ENCODE data around the gene ITPA. TPM values are rescaled to one million over a fixed set of nuclear protein-coding genes. Genes with fewer than 3 reads are reported as not detected.

The ITPA gene
- 57.6 and 63.1 TPM in 2 replicates for total RNA-seq

GRCh38 chr20:3209257-3209945 is at the start of gene ITPA:
TSS of gene ITPA (plus strand) at chr20:3209498. CDS start at chr20:3209552, 54 bp downstream.

GRCh38 chr20:3172933-3173609 is 36.2 kb upstream of the ITPA start, which contains the start of gene LZTS3:
TSS of gene LZTS3 (minus strand) at chr20:3173549. CDS start at chr20:3167163, 6,386 bp downstream.

GRCh38 chr20:3204124-3204794 is 5.0 kb upstream of the ITPA start, which contains the start of gene DDRGK1:
TSS of gene DDRGK1 (minus strand) at chr20:3204682. CDS start at chr20:3204627, 55 bp downstream.

GRCh38 chr20:3239026-3239866 is 29.9 kb downstream of the ITPA start, which contains the start of gene SLC4A11:
TSS of gene SLC4A11 (minus strand) at chr20:3239190. CDS start at chr20:3239137, 53 bp downstream.

Other genes with a start within 250 kb of the ITPA start
- gene GNRH2, start 165.9 kb upstream of the ITPA start, total RNA-seq: 1.3 TPM in 1 of 2 replicates, not detected in the other
- 87.9 and 128 TPM in 2 replicates for gene MRPS26, start 163.4 kb upstream of the ITPA start, total RNA-seq
- gene OXT, start 137.9 kb upstream of the ITPA start, total RNA-seq: not detected in 2 replicates
- not detected in 2 replicates for gene AVP, start 124.8 kb upstream of the ITPA start, total RNA-seq
- 8.3 and 14.7 TPM in 2 replicates for gene FASTKD5, start 49.6 kb upstream of the ITPA start, total RNA-seq
- gene UBOX5, start 49.6 kb upstream of the ITPA start, total RNA-seq: 2.2 and 4.5 TPM in 2 replicates
- 6.4 and 9.4 TPM in 2 replicates for gene LZTS3, start 35.9 kb upstream of the ITPA start, total RNA-seq
- 47.7 and 59.8 TPM in 2 replicates for gene DDRGK1, start 4.8 kb upstream of the ITPA start, total RNA-seq
- 3.6 and 6.8 TPM in 2 replicates for gene SLC4A11, start 29.7 kb downstream of the ITPA start, total RNA-seq
- gene DNAAF9, start 198.2 kb downstream of the ITPA start, total RNA-seq: 6.3 and 7.7 TPM in 2 replicates

Data from hair follicular keratinocyte (primary cell).